Retina (tissue), 1 donor: Measurements from ENCODE around the gene SPARC.
"Not testable (repeated sequence)": the region's sequence is repeated elsewhere in the genome, so short reads cannot be mapped to it uniquely, and the experiment has no call there.

Experiments used
- DNase-seq: peaks from one replicate; pipeline ENCODE4 v3.0.0-alpha.2; 2016

Gene SPARC

DNA sequence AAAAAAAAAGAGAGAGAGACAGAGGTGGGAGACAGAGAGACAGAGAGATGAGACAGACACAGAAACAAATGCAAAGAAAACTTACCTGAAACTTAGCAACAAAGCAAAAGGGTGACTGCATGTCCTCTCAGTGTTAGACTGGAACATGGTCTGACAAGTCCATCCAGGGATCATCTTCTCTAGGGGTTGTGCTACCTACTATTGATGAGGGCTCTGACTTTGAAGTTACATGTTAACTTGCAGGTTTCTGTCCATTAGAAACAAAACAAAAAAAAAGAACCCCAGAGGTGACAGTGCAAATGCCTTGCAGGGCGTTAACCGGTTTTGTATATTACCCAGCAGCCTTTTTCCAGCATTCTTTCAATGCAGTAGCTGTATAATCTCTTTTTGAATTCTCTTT, 13.6 kb upstream of the SPARC start:
- DNase-seq, result no peak

- peak; percentile 63 for DNase-seq
Observed at GRCh38 chr5:151699071-151699901, 12.6 kb upstream of the SPARC start.

- DNase-seq, result not testable (repeated sequence)
Observed at GRCh38 chr5:151698081-151698480, 11.4 kb upstream of the SPARC start.

- peak; percentile 23 for DNase-seq
Observed at GRCh38 chr5:151697452-151697851, 10.7 kb upstream of the SPARC start.

DNA sequence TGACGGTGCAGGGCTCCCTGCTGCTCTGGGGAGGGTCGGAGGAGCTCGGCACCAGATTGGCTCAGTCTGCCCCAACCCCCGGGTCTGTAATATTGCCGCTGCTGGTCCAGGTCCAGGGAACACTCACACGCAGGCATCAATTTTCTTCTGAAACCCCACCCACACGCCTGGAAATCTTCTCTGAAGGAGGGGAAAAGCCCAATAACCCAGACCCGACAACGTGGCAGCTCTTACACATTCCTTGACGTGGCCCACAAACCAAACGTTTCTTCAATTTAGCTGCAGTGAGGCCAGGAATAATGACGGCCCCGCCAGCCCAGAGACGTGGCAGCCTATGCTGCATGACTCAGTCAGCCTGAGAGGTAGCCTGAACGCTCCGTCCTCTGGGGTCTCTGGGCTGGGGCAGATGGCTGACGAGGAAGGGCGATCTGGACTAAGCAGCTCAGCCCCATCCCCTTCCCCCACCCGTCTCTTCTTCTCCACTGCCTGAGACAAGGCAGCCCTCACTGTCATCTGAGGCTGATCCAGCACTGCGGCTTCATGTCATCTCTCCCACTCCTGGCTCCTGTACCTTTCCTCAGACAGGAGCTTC, 9.9 kb upstream of the SPARC start:
- DNase-seq, result peak; percentile 75

DNA sequence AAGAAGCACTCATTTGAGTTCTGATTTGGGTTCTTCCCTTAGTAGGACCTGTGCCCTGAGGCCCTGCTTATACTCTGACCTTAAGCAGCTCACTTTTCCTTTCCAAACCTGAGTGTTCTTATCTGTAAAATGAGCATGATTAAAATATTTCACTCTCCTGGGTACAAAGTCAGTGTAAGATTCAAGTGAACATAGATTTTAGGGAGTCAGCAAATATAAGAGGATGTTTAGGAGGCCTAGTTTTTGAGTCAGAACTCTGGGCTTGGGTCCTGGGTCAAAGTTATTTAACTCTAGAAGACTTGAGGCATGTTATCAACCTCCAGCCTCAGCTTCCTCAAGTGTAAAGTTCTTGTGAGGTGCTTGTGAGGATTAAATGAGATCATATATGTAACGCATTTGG, 8.7 kb upstream of the SPARC start:
- no peak for DNase-seq

- peak; percentile 71 for DNase-seq
Observed at GRCh38 chr5:151694035-151694485, 7.3 kb upstream of the SPARC start.

DNA sequence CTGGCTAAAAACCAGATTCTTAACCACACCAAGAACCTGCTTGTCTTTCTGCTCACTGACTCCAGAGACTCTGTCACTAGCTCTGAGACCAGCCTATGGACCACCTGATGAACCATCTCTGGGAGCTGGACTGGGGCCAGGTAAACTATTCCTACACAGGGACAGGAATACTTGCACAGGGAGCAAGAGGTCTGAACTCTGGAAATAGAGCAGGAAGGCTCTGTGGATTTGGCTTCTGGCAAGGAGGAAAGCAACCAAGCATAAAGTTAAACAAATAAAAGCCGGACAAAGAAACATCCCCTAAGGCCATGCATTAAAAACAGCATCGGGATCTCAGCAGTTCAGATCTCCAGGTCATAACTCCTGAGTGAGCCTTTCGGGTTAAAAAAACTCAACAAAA, 5.6 kb upstream of the SPARC start:
- DNase-seq, result no peak

DNA sequence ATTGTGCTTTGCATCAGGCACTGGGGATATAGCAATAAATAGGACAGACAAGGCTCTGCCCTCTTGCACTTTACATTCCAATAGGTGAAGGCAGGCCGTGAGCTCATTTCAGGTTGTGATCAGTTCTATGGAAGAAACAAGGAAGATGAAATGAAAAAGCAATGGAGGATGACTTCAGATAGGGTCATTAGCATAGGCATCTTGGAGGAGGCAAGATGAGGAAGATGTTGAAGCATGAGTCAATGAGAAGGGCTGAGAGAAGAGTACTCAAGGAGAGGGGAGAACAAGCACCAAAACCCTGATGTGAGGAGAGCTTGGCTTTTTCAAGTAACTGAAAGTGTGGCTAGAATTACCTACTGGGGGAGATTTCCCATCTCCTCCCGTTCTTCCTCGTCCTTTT, 5.0 kb upstream of the SPARC start:
- no peak for DNase-seq

GRCh38 chr5:151689591-151689990, 2.9 kb upstream of the SPARC start:
- DNase-seq, result not testable (repeated sequence)

DNA sequence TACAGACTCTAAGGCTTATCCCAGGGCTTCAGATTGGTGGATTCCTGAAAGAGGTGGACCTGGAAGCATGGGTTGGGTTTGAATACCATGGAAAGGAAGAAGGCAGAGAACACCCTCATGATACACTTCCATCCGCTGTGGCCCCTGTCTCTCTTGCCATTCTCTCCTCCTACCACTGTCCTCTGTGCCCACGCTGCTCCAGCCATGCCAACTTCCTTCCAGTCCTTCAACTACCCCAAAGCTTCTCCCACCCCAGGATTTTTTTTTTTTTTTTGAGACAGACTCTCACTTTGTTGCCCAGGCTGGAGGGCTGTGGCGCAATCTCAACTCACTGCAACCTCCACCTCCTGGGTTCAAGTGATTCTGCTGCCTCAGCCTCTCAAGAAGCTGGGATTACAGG, 1.7 kb upstream of the SPARC start:
- DNase-seq, result no peak

DNA sequence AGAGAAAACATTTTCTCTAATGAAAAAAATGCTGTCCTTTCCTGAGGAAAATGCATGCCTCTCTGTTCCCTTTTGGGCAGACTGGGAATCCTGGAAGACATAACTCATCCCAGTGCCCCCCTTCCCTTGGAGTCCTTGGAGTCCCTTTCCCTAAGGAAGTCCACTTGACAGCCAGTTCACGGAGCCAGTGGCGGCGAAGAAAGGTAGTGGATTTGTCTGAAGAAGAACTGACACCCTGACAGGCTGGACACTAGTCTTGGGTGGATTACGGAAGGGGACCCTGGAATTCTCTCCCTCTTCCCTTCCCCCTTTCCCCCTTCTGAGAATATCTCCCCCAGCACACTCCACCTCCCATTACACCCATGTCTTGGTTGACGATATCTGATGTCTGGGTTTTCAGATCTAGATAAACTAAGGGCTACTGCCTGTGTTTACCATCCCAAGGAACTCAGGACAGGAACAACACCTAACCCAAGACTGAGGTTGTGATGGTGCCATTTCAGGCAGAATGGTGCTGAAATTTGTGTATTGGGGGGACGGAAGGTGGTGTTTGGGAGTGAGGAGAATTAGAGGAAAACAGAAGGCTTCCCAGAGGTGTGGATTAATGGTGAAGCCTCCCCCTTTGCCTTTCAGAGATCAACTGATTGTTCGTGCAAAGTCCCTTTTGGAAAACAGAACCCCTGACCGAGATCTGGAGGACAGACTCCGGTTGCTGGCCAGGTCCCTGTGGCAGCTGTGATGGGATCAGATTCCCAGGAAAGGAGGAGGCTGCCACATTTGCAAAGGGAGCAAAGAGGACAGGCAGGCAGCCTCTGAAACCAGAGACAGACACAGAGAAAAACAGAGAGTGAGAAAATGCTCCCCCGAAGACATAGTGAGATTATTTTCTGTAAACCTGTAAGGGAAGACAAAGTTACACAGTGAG, 704 bp downstream of the SPARC start:
- DNase-seq, result peak; percentile 57

DNA sequence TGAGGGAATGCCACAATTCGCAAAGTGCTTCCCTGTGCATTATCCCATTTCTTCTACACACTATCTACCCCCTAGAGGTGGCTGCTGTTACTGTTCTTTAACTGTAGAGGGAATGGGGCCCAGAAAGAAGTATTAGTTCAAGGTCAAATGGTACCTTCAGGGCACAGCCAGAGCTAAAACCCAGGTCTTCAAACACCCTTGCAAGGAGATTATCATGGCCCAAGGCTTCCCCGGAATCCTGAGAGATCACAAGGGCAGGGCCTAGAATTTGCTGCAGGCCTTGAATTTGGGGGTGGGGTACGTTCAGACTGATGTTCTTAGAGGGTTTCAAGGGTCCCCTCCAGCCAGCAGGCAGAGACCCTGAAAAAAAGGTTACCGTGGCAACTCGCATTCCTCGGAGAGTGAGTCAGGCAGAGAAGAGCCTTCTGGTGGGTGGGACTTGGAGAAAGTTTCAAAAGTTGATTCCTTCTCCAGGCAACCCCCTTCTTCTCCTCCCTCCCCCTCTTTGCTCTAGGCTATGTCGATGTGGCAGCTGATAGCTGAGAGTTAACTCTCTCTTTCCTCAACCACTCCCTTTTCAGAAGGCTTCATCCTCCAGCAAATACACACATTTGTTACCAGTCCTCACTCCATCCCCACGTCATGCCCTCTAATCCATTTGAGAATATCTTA, 1.9 kb downstream of the SPARC start:
- DNase-seq, result peak; percentile 78

- DNase-seq, result no peak
Observed at GRCh38 chr5:151683986-151684588, 2.6 kb downstream of the SPARC start.

- DNase-seq, result no peak
Observed at GRCh38 chr5:151683444-151683843, 3.3 kb downstream of the SPARC start.

- DNase-seq, result no peak
Observed at GRCh38 chr5:151682751-151683331, 3.9 kb downstream of the SPARC start.

DNA sequence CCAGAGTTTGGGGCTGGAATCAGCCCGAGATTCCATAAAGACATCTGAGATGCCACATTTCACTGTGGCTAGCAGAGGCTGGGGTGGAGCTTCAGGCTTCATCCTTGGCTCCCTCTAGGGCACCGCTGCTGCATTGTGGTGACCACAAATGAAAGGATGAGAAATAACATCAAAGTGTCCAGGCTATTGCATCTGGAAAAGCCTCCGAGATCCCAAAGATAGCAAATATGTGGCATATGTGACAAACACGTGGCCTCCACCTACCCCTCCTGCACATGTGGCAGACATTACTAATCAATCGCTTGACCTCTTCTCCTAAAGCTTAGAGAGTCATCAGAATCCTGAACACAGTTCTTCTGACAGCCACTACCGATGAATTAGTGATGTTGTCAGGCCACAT, 4.5 kb downstream of the SPARC start:
- DNase-seq, result no peak

- DNase-seq, result no peak
Observed at GRCh38 chr5:151680944-151681427, 5.7 kb downstream of the SPARC start.

- DNase-seq, result not testable (repeated sequence)
Observed at GRCh38 chr5:151680156-151680505, 6.6 kb downstream of the SPARC start.

- DNase-seq, result no peak
Observed at GRCh38 chr5:151679421-151680155, 7.1 kb downstream of the SPARC start.

DNA sequence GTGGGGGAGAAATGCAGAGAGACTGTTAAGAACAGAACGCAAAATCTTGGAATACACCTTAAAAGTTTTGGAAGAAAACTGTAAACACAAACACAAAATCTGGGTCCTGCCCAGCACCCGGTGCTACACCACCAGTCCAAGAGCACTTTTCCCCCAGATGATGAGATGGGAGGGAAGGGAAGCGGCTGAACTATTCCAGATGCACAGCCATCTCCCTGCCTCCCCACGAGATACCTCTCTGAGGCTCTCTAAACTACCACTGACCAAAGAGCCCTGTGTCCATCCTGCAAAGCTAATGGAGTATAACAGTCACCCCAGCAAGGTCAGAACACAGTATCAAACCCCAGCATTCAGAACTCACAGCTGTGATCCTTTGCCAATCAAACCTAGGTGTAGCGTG, 8.0 kb downstream of the SPARC start:
- DNase-seq, result no peak
